GM12878 (cell line): ENCODE data around the gene LRP1B. TPM values are rescaled to one million over a fixed set of nuclear protein-coding genes. Genes with fewer than 3 reads are reported as not detected.

Experiments
- ATAC-seq: fragments of 200-7000 bp; cut with Tn5 transposase; 3 replicates; pipeline ENCODE4 v1.9.1; 2020; ENCODE audit warnings: mild to moderate bottlenecking, moderate library complexity
- BruUV-seq: library from RNA; stranded (reverse); fragments of 400-500 nt; replicated peaks from 2 replicates; lab custom pipeline; 2021; lab: Mats Ljungman, UMichigan
- CTCF ChIA-PET: fragments of 300-600 bp; sonication (Branson Sonifier 250); formaldehyde crosslinking; extraction: SDS; loops from one replicate; lab custom pipeline; 2021; ENCODE audit warnings: inconsistent platforms; lab: Yijun Ruan, JAX
- POLR2A ChIA-PET: fragments of 350-600 bp; formaldehyde crosslinking; extraction: SDS; loops from one replicate; lab custom pipeline; 2021; ENCODE audit warnings: inconsistent platforms; lab: Charles Lee
- RAD21 ChIA-PET: fragments of 300-600 bp; sonication (Branson Sonifier 250); formaldehyde crosslinking; loops from one replicate; lab custom pipeline; 2023; ENCODE audit warnings: antibody characterized with exemption; ENCODE audit not compliant: unreplicated experiment; lab: Charles Lee
- SMC1A ChIA-PET: fragments of 300-600 bp; sonication (Branson Sonifier 250); formaldehyde crosslinking; loops from one replicate; lab custom pipeline; 2023; ENCODE audit not compliant: unreplicated experiment, uncharacterized antibody; lab: Charles Lee
- DNase-seq: peaks from one replicate; pipeline ENCODE4 v3.0.0-alpha.2; 2011; ENCODE audit warnings: low read depth, low spot score
- FAIRE-seq: peaks from 3 replicates; lab custom pipeline; 2011; peaks lifted over from hg19 to GRCh38; lab: Jason Lieb, UNC
- H2AFZ ChIP-seq: 2 replicates; pipeline ENCODE4 v1.6.0; 2011; ENCODE audit warnings: low read depth, low read length, control low read depth; ENCODE audit not compliant: control insufficient read depth
- H3K27ac ChIP-seq: 2 replicates; pipeline ENCODE4 v1.5.1; 2011; ENCODE audit warnings: control low read depth; ENCODE audit not compliant: control insufficient read depth, insufficient read depth
- H3K27me3 ChIP-seq, 2 experiments: replicated peaks in 1 of 2; 2 replicates each; pipeline versions ENCODE4 v1.6.0 to v1.6.1; 2011; ENCODE audit warnings: low read length in 1 of 2; ENCODE audit not compliant: control insufficient read depth in 2 of 2, insufficient read depth in 2 of 2
- H3K36me3 ChIP-seq, 2 experiments: 2 replicates each; pipeline ENCODE4 v1.5.1; 2011; ENCODE audit warnings: low read length in 1 of 2; ENCODE audit not compliant: control insufficient read depth in 2 of 2, insufficient read depth in 2 of 2
- H3K4me1 ChIP-seq: 2 replicates; pipeline ENCODE4 v1.6.1; 2011; ENCODE audit warnings: mild to moderate bottlenecking, low read length, moderate library complexity, mixed read lengths; ENCODE audit not compliant: control insufficient read depth, insufficient read depth
- H3K4me2 ChIP-seq: 2 replicates; pipeline ENCODE4 v1.6.0; 2011; ENCODE audit warnings: control low read depth; ENCODE audit not compliant: control insufficient read depth, insufficient read depth
- H3K4me3 ChIP-seq: fragments of 200-600 bp; sonication (generic); 2 replicates; pipeline ENCODE4 v1.5.1; 2016
- H3K79me2 ChIP-seq: 2 replicates; pipeline ENCODE4 v1.6.0; 2011; ENCODE audit warnings: low read length; ENCODE audit not compliant: control insufficient read depth, insufficient read depth
- H3K9ac ChIP-seq: 2 replicates; pipeline ENCODE4 v1.8.0; 2011; ENCODE audit warnings: low read length, control low read depth, mixed read lengths; ENCODE audit not compliant: control insufficient read depth, insufficient read depth
- H3K9me3 ChIP-seq: replicated peaks from 3 replicates; pipeline ENCODE4 v1.5.1; 2011; ENCODE audit warnings: mild to moderate bottlenecking, low read length; ENCODE audit not compliant: control insufficient read depth, insufficient read depth
- H4K20me1 ChIP-seq: 2 replicates; pipeline ENCODE4 v1.6.0; 2011; ENCODE audit not compliant: control insufficient read depth, insufficient read depth
- BMI1 ChIP-seq: fragments of 450-650 bp; IDR thresholded peaks from 2 replicates; pipeline ENCODE4 v1.6.1; 2016; ENCODE audit warnings: mild to moderate bottlenecking, moderate library complexity, borderline replicate concordance
- CBX5 ChIP-seq: sonication (generic); IDR thresholded peaks from 2 replicates; pipeline ENCODE4 v1.6.1; 2016; ENCODE audit warnings: low read depth, moderate library complexity, mild to moderate bottlenecking, inconsistent platforms
- ESRRA ChIP-seq: IDR thresholded peaks from 2 replicates; pipeline ENCODE4 v1.6.1; 2012; ENCODE audit warnings: mild to moderate bottlenecking, low read length, improper control_type of control experiment
- KAT2A ChIP-seq: conservative IDR thresholded peaks from 2 replicates; pipeline ENCODE4 v1.6.1; 2011; ENCODE audit warnings: low read depth, low read length; ENCODE audit not compliant: control insufficient read depth
- NBN ChIP-seq: fragments of 450-650 bp; IDR thresholded peaks from 2 replicates; pipeline ENCODE4 v1.6.1; 2016
- NR2C1 ChIP-seq: fragments of 450-650 bp; IDR thresholded peaks from 2 replicates; pipeline ENCODE4 v1.6.1; 2017; ENCODE audit warnings: antibody characterized with exemption, mild to moderate bottlenecking, moderate library complexity
- PAX5 ChIP-seq: IDR thresholded peaks from 2 replicates; pipeline ENCODE4 v1.6.1; 2011; ENCODE audit warnings: low read depth, low read length, borderline replicate concordance
- POLR2A ChIP-seq: IDR thresholded peaks from 2 replicates; pipeline ENCODE4 v1.6.1; 2011; ENCODE audit warnings: low read depth, mild to moderate bottlenecking, low read length
- PRDM15 ChIP-seq: fragments of 450-650 bp; formaldehyde crosslinking; IDR thresholded peaks from 2 replicates; pipeline ENCODE4 v1.4.0; 2020; ENCODE audit warnings: mild to moderate bottlenecking, moderate library complexity
- RAD21 ChIP-seq: IDR thresholded peaks from 2 replicates; pipeline ENCODE4 v1.6.1; 2011; ENCODE audit warnings: mild to moderate bottlenecking, low read depth, low read length, moderate library complexity; ENCODE audit not compliant: insufficient read depth
- RELB ChIP-seq: fragments of 450-650 bp; IDR thresholded peaks from 2 replicates; pipeline ENCODE4 v1.6.1; 2017; ENCODE audit warnings: low read depth, mild to moderate bottlenecking, moderate library complexity
- SMC3 ChIP-seq: IDR thresholded peaks from 2 replicates; pipeline ENCODE4 v1.6.1; 2011; ENCODE audit warnings: low read length, improper control_type of control experiment, borderline replicate concordance
- TARDBP ChIP-seq: IDR thresholded peaks from 2 replicates; pipeline ENCODE4 v1.6.1; 2016; ENCODE audit warnings: borderline replicate concordance
- YBX1 ChIP-seq: fragments of 450-650 bp; IDR thresholded peaks from 2 replicates; pipeline ENCODE4 v1.6.1; 2016; ENCODE audit warnings: antibody characterized with exemption
- WGBS: methylation state at CpG from one replicate; pipeline ENCODE4 v1.1.6; 2016; ENCODE audit warnings: low lambda C conversion rate; ENCODE audit not compliant: insufficient replicate concordance, insufficient coverage; ENCODE audit errors: missing lambda C conversion rate; 5-methylcytosine and 5-hydroxymethylcytosine counted together
- in situ Hi-C: fragments of 300-500 bp; cut with MboI; formaldehyde crosslinking; loops from 9 replicates; pipeline ENCODE4 v1.14.3; 2018; ENCODE audit warnings: mixed read lengths
- intact Hi-C: fragments of 100-400 bp; cut with micrococcal nuclease; formaldehyde crosslinking; loops from one replicate; pipeline ENCODE4 v1.14.2; 2022; ENCODE audit not compliant: unreplicated experiment
- polyA plus RNA-seq, 11 experiments: library from polyadenylated mRNA; depleted of rRNA in 4 of 11; unstranded in 6 of 11; stranded (reverse) in 5 of 11; fragments of >200 nt; fragmentation: Nextera tagmentation in 4 of 11; fragmentation: Illumina TruSeq in 1 of 11; extraction: Ambion mirVana in 4 of 11; extraction: Trizol in 1 of 11; gene quantifications; 1 replicate in 1 of 11; 2 replicates in 10 of 11; pipeline versions ENCODE4 v1.2.1 to v1.2.3, GENCODE V29; 2011 to 2016; ENCODE audit warnings: inconsistent platforms in 2 of 11, missing spikeins in 2 of 11, low read depth in 1 of 11
- total RNA-seq, 4 experiments: library from RNA; depleted of rRNA in 3 of 4; stranded (reverse); fragments of >200 nt in 3 of 4; fragmentation: Illumina TruSeq in 1 of 4; extraction: Trizol in 1 of 4; gene quantifications; 2 replicates each; pipeline versions ENCODE4 v1.2.1 to v1.2.3, GENCODE V29; 2013 to 2021

The LRP1B gene
- total and polyA plus RNA-seq, 10 of the 15 experiments (the other 5 are each of a cell fraction or from before 2014, with no cell fraction given) = under 0.01 to 0.06 (median 0.03) TPM; not detected in 5

GRCh38 chr2:140595107-140595506, 1535.7 kb downstream of the LRP1B start:
- Histone ChIP-seq H3K4me1 (no peaks in the 10 kb centered on the region), H3K4me3 (no peak overlapping the region), H4K20me1 (no peaks in the 10 kb centered on the region), H3K79me2 (no peaks in the 10 kb centered on the region), H3K9ac (no peak overlapping the region), H3K27me3 (no peaks in the 10 kb centered on the region)
- intact Hi-C loops = no loop called here
- no peak for DNase-seq
- 47% methylated on average over 2 of the region's 2 CpGs for WGBS
- no peak for ATAC-seq
- TF ChIP-seq NBN (no peak), SMC3 (no peak), PAX5 (no peak), KAT2A (no peak)
- TF ChIP-seq, all 136 proteins: peak for 0
- POLR2A ChIA-PET = no interaction called here
- CTCF ChIA-PET = no interaction called here
- in situ Hi-C loops = no loop called here
- Histone ChIP-seq H2AFZ (no peak overlapping the region), H3K27ac (no peak overlapping the region), H3K9me3 (no peaks in the 10 kb centered on the region), H3K4me2 (no peak overlapping the region), H3K36me3 (no peaks in the 10 kb centered on the region)
- RAD21 ChIA-PET = no interaction called here
- SMC1A ChIA-PET = no interaction called here
- BruUV-seq = no TSS peak
- no peak for FAIRE-seq

GRCh38 chr2:140593132-140593531, 1537.7 kb downstream of the LRP1B start:
- H4K20me1 ChIP-seq = no peaks in the 10 kb centered on the region
- no peaks in the 10 kb centered on the region for H3K36me3 ChIP-seq
- H3K27ac ChIP-seq = no peak overlapping the region
- ChIA-PET SMC1A (no interaction called here), RAD21 (no interaction called here), POLR2A (no interaction called here), CTCF (interaction anchor here (0.6 kb wide), 1 partner anchor 1101 kb away, joined by 3 read pairs; no protein-coding TSS in a partner anchor)
- no peak overlapping the region for H3K4me3 ChIP-seq
- ATAC-seq = no peak
- H3K4me1 ChIP-seq = no peaks in the 10 kb centered on the region
- peak; percentile 38 for FAIRE-seq
- H3K9me3 ChIP-seq = no peaks in the 10 kb centered on the region
- intact Hi-C loops (no loop called here), in situ Hi-C loops (no loop called here)
- no peak overlapping the region for H3K4me2 ChIP-seq
- 0% methylated on average over 1 of the region's 1 CpG for WGBS
- no TSS peak for BruUV-seq
- H3K79me2 ChIP-seq = no peaks in the 10 kb centered on the region
- no peak overlapping the region for H2AFZ ChIP-seq
- DNase-seq = no peak
- H3K9ac ChIP-seq = no peak overlapping the region
- H3K27me3 ChIP-seq = no peaks in the 10 kb centered on the region
- no peak for TF ChIP-seq ESRRA
- no peak for TF ChIP-seq BMI1
- TF ChIP-seq CBX5 = no peak
- no peak for TF ChIP-seq PRDM15
- TF ChIP-seq POLR2A = no peak
- TF ChIP-seq YBX1 = no peak
- TF ChIP-seq TARDBP = no peak
- TF ChIP-seq RELB = no peak
- no peak for TF ChIP-seq RAD21
- TF ChIP-seq NR2C1 = no peak
